CD4-positive, alpha-beta T cell treated with Interleukin-21 for 1 hour (primary cell): Measurements from ENCODE around the gene RING1.

Source experiments
- DNase-seq: peaks from one replicate; pipeline ENCODE4 v3.0.0-alpha.2; 2020

Gene RING1

GRCh38 chr6:33249732-33250630 is 41.7 kb downstream of the RING1 start:
- no peak for DNase-seq

DNA sequence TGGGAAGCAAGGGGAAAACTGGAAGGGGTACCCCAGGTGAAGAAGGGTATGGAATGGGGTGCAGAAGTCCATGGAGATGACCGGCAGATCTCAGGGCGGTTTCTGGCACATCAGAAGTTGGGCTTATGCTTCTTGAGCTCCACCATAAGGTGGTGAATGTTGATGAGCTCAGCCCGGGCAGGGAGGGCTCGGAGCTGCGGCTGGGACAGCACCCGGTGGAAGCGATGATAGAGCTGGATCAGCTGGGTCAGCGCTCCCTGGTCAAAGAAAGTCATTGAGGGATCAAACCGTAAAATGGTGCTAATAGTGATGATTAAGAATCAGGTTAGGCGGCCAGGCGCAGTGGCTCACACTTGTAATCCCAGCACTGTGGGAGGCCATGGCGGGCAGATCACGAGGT is 42.4 kb downstream of the RING1 start:
- DNase-seq = no peak

DNA sequence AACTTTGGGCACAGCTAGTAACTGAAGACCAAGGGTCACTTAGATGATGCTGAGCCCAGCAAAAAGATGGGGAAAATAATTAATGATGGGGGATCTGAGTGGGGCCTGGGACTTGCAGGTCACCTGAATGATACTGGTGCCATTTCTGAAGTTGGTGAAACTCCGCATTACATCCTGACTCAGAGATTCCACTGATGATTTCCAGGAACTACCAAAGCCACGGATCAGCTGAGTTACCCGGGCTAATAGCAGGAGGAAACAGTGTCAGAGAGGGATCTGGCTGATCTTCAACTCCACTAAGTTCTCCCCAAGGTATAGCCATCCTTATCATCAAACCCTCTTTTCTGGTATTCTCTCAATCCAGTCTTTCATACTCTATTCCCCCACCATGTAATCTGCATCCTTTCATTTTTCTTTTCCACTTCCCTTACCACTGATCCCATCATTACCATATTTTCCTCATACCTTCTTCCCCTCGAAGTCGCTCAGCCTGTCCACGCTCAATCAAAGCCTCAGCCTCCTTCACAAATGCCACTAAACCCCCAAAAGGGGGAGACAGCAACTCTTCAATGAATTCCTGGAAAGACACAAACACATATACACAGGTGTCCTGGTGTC is 43.2 kb downstream of the RING1 start:
- DNase-seq = no peak

GRCh38 chr6:33252759-33253158 is 44.5 kb downstream of the RING1 start:
- no peak for DNase-seq

DNA sequence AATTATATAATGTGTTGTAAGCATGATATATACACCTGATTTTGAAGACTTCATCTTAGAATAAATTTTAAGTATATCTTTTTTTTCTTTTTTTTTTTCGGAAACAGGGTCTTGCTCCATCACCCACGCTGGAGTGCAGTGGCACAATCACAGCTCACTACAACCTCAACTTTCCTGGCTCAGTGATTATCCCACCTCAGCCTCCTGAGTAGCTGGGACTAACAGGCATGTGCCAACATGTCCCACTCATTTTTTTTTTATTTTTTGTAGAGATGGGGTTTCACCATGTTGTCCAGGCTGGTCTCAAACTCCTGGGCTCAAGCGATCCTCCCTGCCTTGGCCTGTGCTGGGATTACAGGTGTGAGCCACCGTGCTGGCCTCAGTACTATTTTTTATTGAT is 46.3 kb downstream of the RING1 start:
- no peak for DNase-seq

DNA sequence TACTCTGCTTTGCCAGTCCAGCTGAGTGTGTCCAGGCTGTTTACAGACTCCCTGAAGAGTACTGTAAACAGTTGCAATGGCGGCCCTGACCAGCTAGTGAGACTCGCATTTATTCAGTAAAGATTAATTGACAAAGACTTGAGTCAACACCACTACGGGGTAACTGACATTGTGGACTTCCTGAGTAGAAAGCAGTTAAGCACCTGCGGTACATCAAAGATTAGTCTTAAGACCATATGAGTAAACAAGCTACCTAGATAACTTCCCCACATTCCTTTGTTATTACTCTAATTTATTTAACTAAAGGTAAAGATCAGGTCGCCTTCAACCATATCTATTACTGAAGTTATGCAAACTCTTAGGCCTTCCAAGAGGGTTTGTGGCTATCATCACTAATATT is 50.7 kb downstream of the RING1 start:
- no peak for DNase-seq
